Left lung (tissue), 10 donors: ENCODE measurements around the gene CHD3. TPM values are rescaled to one million over a fixed set of nuclear protein-coding genes. Genes with fewer than 3 reads are reported as not detected.

Source experiments
- ATAC-seq: fragments of 200-7000 bp; cut with Tn5 transposase; one replicate; pipeline ENCODE4 v1.9.1; 2020; ENCODE audit warnings: moderate library complexity
- DNase-seq, 4 donors: peaks; one replicate each; pipeline ENCODE4 v3.0.0-alpha.2; 2013 to 2020
- H3K27ac ChIP-seq, 2 donors: fragments of 200-600 bp; sonication (generic) in 1 of 2; one replicate each; pipeline versions ENCODE4 v1.5.0 to v1.8.0; 2020 to 2021
- H3K27me3 ChIP-seq, 2 donors: fragments of 200-600 bp; sonication (generic) in 1 of 2; one replicate each; pipeline versions ENCODE4 v1.5.0 to v1.8.0; 2020 to 2021
- H3K36me3 ChIP-seq, 2 donors: fragments of 200-600 bp; sonication (generic) in 1 of 2; one replicate each; pipeline versions ENCODE4 v1.5.0 to v1.8.0; 2020 to 2021
- H3K4me1 ChIP-seq, 2 donors: fragments of 200-600 bp; one replicate each; pipeline ENCODE4 v1.8.0; 2021
- H3K4me3 ChIP-seq, 2 donors: fragments of 200-600 bp; sonication (generic) in 1 of 2; one replicate each; pipeline versions ENCODE4 v1.5.0 to v1.8.0; 2020 to 2021; ENCODE audit warnings: mild to moderate bottlenecking in 1 of 2
- H3K9me3 ChIP-seq, 2 donors: fragments of 200-600 bp; sonication (generic) in 1 of 2; one replicate each; pipeline versions ENCODE4 v1.5.0 to v1.8.0; 2020 to 2021
- intact Hi-C, 2 donors: fragments of 100-400 bp; cut with DNase I; formaldehyde crosslinking; loops; one replicate each; pipeline versions ENCODE4 v1.11.2 to v1.14.2; 2022
- polyA plus RNA-seq, 6 donors: library from polyadenylated mRNA; unstranded; fragments of 120-200 nt; gene quantifications; one replicate each; pipeline ENCODE4 v1.2.1, GENCODE V29; 2013; ENCODE audit not compliant: insufficient read length in 6 of 6
- total RNA-seq, 2 donors: library from RNA; stranded (reverse); fragmentation: NEBNext Ultra II Directional; extraction: Animal tissue kit (Norgen Biotek cat#: 25700); gene quantifications; one replicate each; pipeline ENCODE4 v1.2.1, GENCODE V29; 2021
- TF ChIP-seq, protein P1 (sequence below), 2 donors: fragments of 200-600 bp; sonication (generic) in 1 of 2; IDR thresholded peaks; one replicate each; pipeline versions ENCODE4 v1.5.0 to v1.8.0; 2021; ENCODE audit warnings: antibody characterized with exemption in 2 of 2
- donor health status: DM: no; HTN: yes; CAD: no.
- donor health status: DM: no; HTN: no; CAD: no.

CHD3 gene
- total and polyA plus RNA-seq, 8 donors: 95.3 to 222 (median 202) TPM

DNA sequence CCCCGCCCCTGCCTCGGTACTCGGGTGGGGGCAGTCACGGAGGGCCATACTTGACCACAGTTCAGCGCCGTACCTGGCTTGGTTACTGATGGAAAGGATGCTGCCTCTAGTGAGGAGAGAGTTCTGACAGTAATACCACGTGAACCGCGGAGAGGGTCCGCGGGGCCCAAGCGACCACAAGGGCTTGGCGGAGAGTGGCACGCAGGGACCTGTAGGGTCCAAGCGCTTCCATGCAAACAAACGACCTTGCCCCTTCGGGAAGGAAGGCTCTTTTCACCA, 45.4 kb upstream of the CHD3 start:
- H3K27me3 ChIP-seq: no peaks in the 10 kb centered on the region
- no peaks in the 10 kb centered on the region for H3K9me3 ChIP-seq
- DNase-seq (no peak), ATAC-seq (no peak)
- intact Hi-C loops: no loop called here
- H3K27ac ChIP-seq: peak overlapping the region; percentile 99 to 100
- TF ChIP-seq, protein P1, sequence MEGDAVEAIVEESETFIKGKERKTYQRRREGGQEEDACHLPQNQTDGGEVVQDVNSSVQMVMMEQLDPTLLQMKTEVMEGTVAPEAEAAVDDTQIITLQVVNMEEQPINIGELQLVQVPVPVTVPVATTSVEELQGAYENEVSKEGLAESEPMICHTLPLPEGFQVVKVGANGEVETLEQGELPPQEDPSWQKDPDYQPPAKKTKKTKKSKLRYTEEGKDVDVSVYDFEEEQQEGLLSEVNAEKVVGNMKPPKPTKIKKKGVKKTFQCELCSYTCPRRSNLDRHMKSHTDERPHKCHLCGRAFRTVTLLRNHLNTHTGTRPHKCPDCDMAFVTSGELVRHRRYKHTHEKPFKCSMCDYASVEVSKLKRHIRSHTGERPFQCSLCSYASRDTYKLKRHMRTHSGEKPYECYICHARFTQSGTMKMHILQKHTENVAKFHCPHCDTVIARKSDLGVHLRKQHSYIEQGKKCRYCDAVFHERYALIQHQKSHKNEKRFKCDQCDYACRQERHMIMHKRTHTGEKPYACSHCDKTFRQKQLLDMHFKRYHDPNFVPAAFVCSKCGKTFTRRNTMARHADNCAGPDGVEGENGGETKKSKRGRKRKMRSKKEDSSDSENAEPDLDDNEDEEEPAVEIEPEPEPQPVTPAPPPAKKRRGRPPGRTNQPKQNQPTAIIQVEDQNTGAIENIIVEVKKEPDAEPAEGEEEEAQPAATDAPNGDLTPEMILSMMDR (IDR thresholded peaks at IDR 0.05): no peak
- peaks cover 26 to 54% of the 10 kb centered on the region in 2 donors for H3K4me1 ChIP-seq
- peak overlapping the region; percentile 63 to 82 for H3K4me3 ChIP-seq
- H3K36me3 ChIP-seq: peaks cover 0 to 32% of the 10 kb centered on the region in 2 donors

DNA sequence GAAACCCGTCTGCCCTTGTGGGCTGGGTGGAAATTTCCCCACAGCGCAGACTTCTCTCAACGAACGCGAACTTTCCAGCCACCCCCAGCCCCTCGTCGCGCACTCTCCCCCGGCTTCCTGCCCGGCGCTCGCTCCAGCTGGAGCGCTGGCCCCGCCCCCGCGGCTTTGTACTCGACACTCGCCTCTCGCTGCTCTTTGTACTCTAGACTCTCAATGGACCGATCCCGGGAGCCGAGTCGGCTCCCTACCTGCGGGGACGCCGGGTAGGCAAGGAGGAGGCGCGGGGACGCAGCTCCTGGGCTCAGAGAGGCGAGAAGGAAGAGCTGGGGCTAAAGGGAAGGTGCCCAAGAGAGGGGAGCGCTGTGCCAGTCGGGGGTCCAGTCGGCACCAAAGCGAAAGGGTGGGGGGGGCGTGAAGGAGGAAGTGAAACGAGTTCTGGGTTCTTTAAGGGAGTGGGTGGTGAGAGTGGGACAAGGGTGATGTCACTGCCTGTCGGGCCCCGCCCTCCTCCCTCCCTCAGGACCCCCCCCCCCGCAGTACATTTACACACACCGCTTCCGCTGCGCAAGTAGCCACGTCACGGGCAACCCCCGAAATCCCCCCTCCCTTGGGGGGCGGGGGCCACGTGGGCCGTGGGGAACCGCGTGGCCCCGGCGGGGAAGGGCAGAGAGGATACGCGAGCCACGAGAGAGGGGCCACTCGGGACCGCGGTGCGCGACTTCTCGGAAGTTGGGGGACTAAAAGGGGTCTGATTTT, 44.9 kb upstream of the CHD3 start:
- H3K4me1 ChIP-seq: peaks cover 23 to 52% of the 10 kb centered on the region in 2 donors
- peak; percentile 55 for ATAC-seq
- DNase-seq: peak; percentile 81 to 95 (median 88)
- intact Hi-C loops: no loop called here
- H3K36me3 ChIP-seq: peaks cover 0 to 37% of the 10 kb centered on the region in 2 donors
- H3K27me3 ChIP-seq: no peaks in the 10 kb centered on the region
- peak overlapping the region; percentile 63 to 82 for H3K4me3 ChIP-seq
- no peaks in the 10 kb centered on the region for H3K9me3 ChIP-seq
- H3K27ac ChIP-seq: peak overlapping the region; percentile 99 to 100
- TF ChIP-seq, protein P1 (IDR thresholded peaks at IDR 0.05): no peak

DNA sequence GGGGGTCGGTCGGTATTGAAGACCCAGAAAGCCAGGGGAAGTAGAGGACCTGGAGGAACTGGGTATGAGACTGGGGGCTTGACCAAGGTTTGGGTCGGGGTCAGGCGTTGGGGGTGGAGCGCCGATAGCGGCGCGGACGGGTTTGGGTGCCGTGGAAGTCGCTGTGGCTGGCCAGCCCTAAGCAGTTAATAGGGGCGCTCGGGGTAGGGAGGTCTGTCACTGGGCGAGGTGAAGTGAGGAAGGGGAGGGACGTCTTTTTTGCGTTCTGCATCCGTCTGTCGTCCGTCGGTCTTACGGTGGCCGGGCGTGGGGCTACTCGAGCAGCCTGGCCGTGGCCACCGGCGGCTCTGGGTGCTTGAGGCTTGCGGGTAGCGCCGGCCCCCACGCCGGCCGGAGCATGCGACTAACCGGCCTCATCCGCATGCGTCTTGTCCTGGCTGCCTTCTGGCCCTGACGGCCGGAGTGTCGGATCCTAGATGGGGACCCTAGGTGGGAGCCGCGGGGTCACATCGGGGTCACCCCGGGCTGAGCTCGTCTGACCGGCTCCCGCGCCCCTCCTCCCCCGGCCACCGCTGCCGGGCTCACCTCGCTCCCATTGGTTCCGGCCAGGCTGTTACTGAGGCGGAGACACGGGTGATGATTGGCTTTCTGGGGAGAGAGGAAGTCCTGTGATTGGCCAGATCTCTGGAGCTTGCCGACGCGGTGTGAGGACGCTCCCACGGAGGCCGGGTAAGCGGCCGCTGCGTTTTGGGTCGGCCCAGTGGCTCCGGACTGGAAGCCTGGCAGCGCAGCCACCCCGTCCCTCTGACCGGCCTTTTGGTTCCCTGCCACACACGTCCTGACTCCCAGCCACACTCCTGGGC, 44.1 kb upstream of the CHD3 start:
- H3K27me3 ChIP-seq: no peaks in the 10 kb centered on the region
- H3K9me3 ChIP-seq: no peaks in the 10 kb centered on the region
- peaks cover 0 to 45% of the 10 kb centered on the region in 2 donors for H3K36me3 ChIP-seq
- peak overlapping the region; percentile 99 to 100 for H3K27ac ChIP-seq
- H3K4me3 ChIP-seq: peak overlapping the region; percentile 63 to 82
- TF ChIP-seq, protein P1 (IDR thresholded peaks at IDR 0.05): no peak
- H3K4me1 ChIP-seq: peaks cover 15 to 48% of the 10 kb centered on the region in 2 donors
- ATAC-seq (peak; percentile 64), DNase-seq (peak; percentile 83 to 95 (median 93))
- intact Hi-C loops: no loop called here

DNA sequence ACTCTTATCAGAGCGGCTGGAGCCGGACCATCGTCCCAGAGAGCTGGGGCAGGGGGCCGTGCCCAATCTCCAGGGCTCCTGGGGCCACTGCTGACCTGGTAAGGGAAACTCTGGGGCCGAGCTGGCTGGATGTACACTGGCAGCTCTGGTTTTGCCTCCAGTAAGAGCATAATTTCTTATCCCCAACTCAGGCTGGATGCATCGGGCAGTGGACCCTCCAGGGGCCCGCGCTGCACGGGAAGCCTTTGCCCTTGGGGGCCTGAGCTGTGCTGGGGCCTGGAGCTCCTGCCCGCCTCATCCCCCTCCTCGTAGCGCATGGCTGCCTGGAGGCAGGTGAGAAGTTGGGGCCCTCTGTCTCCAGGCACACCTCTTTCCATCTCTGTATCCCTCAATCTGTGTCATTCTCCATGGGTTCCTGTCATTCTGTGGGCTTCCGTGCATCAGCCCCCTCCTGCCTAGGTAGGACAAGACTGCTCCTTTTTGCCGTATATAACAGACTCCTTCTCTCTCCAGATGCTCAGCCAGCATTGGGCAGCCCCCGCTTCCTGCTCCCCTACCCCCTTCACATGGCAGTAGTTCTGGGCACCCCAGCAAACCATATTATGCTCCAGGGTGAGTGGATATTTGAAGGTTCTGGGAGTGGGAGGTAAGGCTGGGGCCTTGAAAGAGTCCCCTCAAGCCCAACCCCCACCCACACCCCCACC, 43.1 kb upstream of the CHD3 start:
- Histone ChIP-seq H3K4me3 (peak overlapping the region; percentile 63 to 82), H3K36me3 (peaks cover 0 to 55% of the 10 kb centered on the region in 2 donors), H3K27ac (peak overlapping the region; percentile 99 to 100), H3K4me1 (peaks cover 12 to 47% of the 10 kb centered on the region in 2 donors), H3K9me3 (no peaks in the 10 kb centered on the region), H3K27me3 (no peaks in the 10 kb centered on the region)
- DNase-seq (no peak), ATAC-seq (no peak)
- TF ChIP-seq, protein P1 (IDR thresholded peaks at IDR 0.05): no peak
- intact Hi-C loops: no loop called here
